HG03558 (cell line): ENCODE data around the gene EEPD1.
A peak's percentile ranks its signal among the peaks of the same experiment; 100 is the strongest.

Source experiments
- ATAC-seq: cut with Tn5 transposase; IDR thresholded peaks from one replicate; pipeline ENCODE4 v1.9.1; 2021; ENCODE audit warnings: moderate number of reproducible peaks; ENCODE audit not compliant: unreplicated experiment; ENCODE audit errors: extremely low read depth

The EEPD1 gene

DNA sequence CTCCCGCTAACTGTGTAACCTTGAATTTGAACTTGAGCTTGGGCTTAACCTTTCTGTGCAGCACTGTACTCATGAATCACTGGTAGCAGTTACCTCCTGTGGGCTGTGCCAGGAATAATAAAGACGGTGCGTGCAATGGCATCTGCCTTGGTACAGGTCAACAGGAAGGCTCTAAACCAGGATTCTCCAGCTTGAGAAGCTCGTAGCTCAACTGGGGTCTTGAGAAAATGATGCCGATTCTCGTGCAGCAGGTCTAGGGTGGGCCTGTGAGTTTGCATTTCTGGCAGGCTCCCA is 124.1 kb downstream of the EEPD1 start:
- ATAC-seq: no peak

DNA sequence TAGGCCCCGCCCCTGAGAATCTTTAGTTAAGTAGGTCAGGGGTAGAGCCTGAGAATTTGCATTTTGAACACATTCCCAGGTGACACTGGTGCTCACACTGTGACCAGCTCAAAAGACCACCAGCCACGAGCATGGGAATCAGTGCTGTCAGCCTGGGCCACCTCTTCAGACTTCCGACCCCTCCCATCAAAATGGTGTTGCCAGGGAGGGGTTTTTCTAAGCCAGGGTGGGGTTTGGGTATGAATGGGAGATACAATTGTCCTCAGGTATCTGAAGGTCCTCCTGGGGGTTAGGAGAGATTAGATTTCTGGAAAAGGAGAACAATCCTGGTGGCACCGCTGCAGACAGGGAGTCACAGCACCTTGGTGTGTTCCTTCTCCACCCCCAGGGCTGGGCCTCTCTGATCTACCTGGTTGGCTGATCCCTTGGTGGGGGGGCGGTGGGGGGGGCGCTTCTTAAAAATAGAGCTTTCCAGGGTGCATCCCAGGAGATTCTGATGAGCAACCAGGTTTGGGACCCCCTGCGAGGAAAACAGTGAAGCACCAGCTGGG is 125.1 kb downstream of the EEPD1 start:
- no peak for ATAC-seq

DNA sequence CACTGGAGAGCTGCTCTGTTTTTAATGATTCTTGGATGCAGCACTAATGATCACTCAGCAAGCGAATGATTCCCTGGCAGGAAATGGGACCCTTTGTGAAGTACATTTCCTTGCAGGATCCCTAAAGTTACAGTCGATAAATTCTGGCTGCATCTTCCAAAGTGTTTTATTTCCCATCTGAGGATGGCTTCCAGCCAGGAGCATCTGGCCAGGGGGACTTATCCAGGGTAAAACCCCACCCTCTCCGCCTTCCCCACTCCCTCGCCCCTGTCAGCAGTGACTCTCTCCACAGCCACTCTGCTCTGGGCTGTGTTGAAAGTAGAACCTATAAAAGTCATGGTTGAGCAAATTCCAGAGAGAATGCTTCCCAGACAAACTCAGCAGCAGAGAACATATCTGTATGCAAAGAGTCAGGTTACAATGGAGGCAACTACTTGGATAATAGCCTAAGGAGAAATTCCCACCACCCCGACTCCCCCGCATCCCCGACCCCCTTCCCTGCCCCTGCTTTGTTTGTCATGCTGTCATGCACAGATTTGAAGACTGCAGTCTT is 125.6 kb downstream of the EEPD1 start:
- no peak for ATAC-seq

DNA sequence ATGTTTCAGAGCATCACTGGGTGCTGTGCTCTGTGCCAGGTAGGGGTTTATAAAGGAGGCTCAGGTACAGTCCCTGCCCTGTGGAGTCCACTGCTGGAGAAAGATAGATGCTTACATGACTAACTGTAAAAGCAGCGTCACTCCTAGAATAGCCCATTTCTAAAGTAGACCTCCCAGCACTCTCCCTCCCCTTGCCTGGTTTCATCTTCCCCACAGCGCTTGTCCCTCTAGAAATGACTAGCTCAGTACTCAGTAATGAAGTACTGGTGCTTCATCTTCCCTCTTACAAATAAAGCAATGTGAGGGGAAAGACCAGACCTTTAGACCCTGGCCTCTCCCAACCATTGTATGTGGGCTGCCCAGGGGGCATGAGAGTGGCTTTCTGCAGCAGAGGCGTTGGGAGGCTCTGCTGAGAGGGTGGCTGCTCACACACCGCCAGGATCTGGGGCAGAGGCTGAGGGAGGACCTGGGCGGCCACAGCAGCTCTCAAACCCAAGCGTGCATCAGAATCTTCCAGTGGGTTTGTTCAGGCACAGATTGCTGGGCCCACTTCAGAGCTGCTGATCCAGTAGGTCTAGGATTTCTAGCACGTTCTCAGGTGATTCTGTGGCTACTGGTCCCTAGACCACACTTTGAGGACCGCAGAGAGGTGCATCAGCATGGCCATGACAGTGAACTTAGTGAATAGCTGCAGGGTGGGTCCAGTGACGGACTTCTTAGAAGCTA is 126.3 kb downstream of the EEPD1 start:
- peak; percentile 69 for ATAC-seq

DNA sequence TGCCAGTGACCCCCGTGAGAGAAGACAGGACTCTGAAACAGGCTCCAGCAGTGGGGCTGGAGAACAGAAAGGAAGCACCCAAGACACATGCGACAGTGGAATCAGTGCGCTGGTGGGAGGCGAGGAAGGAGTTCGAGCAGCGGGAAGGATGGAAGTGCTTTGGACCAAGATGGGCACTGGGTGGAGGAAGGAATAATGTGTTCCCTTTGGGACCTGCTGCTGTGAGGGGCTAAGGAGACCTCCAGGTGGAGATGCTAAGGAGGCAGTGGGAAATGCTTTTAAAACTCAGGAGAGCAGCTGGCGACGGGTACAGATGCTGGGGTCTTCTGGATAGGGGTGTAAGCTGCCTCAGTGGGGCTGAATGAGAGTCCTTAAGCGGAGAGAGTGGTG is 126.9 kb downstream of the EEPD1 start:
- ATAC-seq: no peak

DNA sequence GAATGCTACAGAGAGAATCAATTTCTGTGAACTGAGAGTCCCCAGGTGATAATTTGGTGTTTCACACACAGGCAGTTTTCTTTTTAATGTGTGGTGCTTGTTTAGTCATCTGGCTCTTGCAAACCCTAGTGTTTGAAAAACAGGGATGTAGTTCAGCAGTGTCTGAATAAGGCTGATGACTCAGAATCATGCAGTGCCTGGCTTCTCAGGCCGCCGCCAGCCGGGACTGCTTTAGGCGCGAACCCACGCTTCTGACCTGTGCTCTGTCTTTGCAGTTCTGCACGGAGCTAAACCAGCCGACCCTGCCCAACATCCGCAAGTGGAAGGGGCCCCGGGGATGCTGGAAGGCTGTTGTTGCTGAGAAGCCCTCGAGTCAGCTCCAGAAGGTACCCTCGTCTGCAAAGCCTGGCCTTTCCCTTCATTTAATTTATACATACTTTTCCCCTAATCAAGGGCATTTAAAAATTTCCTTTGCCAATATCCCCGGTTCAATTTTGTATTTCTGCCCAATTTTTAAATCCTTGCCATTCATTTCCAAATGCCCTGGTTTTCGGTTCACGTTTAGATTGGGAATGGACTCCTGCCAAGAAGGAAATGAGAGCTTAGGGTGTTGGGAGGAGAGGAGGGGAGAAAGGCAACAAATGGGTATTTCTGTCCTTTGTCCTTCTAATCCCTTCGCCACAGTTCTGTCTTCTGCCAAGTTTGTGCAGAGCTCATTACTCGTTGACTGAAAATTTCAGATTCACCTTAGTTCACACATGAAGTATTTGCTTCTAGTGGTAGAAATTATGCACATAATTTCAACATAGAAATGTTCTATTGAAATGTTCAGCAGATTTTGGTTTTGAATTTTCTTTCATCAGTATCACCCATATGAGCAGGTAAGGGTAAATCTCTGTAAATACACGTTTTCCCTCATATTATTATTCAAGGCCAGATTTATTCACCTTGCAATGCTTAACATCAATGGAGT is 128.1 kb downstream of the EEPD1 start:
- ATAC-seq: peak; percentile 28

DNA sequence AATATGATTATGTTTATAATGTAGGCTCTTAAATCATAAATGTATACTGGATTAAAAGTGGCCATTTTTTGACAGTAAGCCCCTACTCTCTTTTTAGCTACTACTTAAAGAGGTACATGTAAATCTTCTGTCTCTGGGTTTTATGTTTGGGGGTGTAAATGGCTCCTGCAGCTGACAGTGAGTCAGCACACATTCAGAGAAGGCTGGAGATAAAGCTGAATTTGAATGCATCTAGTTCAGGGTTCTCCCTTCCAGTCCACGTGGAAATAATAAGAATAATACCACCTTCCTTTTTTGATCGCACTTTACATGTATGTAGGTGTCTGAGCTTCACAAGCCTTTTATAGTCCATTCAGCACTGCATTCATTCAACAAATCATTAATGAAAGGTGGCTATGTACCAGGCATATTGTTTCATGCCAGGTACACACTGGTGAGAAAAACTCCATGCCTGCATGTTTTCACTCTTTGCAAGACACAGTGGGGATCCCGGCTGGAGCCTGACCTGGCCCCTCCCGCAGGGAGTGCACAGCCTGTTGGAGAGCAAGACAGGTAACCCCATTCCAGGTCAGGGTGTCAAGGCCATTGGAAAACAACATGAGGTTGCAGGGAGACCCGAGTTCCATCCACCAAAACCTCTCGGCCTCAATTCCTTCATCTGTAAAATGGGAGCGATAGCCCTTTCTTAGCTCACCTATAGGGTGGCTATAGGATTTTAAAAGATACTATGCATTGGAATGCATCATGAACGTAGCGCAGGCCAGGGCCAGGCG is 129.1 kb downstream of the EEPD1 start:
- ATAC-seq: no peak

DNA sequence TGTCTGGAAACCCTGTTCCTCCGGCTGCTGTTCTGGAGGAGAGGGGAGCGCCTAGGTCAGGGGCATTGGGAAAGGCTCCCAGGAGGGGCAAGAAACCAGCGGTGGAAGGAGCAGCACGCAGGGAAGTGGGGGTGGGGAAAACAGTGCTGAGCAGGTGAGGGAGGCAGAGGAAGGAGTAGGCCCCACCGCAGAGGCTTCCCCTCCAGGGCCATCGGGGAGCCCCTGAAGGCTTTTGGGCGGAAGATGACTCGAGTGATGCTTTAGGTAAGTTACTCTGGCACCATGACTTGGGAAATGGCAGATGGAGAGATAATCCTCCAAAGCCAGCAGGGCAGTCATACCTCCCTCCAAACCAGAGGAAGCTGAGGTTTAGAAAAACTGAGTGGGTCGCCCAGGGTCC is 130.1 kb downstream of the EEPD1 start:
- ATAC-seq: no peak

DNA sequence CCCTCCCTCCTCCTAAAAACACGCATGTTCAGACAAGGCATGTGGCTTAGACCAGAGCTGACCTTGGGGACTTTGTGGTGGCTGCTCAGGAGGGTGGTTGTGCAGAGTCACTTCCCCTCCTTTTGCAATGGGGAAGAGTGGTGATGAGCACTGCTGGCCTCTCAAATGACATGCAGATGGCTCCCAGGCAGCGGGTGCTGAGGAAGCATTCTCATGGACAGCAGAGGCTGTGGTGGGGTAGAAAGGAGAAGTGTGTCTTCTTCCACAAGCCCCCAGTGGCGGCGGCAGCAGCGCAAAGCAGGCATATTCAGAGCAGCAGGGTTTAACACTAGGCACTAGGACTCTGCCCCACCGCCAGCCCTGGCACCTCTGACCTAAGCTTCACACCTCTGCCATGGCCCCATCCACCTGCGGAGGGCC is 130.7 kb downstream of the EEPD1 start:
- no peak for ATAC-seq

DNA sequence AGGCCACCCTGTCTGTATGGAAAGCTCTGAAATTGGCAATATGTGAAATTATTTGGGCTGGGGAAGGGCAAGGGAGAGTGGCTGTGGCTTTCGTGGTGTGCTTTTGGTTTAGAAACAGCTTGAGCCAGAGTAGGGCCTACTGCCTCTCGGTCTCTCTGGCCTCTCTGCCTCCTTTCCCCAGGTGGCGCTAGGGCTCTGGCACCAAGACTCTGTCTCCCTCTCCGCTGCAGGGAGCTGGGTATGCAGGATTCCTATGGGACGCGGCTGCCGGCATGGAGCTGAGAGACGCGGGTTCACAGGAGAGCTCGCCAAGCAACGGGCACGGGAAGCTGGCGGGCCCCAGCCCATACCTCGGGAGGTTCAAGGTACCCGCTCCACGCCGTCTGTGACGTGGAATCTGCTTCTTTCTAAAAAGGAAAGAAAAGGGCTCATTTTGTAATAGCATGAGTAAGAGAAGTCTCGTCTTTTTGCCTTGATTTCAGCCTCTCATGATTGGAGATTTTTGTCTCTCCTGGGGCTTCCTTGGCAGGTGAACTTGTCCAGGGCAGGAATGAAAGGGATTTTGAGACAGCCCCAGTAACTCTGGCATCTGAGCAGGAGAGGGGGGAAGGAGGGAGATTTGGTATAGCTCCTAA is 131.5 kb downstream of the EEPD1 start:
- no peak for ATAC-seq

DNA sequence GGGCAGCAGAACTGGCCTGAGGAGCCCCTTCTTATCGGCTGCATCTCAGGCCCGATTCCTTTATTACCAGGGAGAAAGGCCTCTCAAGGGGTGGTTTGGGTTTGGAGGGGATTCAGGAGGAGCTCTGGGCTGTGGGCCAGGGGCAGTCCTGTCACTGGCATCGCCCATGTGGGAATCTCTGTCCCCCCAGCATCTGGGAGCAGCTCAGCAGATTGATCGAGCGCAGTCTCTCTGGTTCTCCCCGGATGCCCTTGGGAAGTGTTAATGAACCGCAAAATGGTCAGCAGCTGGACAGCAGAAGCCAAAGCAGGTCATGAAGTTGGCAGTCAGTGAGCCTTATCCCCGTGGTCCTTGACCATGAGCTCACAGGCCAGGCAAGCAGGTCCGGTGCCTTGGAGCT is 132.2 kb downstream of the EEPD1 start:
- ATAC-seq: no peak

DNA sequence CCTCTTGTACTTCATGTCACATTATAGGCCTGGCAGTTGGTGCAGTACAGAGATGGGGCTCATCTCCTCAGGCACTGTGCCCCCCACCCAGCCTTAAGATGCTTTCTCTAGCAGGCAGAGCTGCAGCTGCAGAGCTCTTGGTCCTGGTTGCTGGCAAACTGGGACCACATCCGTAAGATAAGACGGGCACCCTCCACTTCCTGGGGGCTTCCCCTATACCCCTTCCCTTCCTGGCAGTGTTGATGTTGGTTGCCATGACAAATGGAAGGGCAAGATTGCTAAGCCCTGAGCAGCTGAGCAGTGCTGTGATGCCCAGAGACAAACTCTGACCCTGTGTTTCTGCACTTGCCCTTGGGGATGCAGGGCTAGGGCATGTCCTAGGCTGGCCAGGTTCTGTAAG is 133.2 kb downstream of the EEPD1 start:
- no peak for ATAC-seq

DNA sequence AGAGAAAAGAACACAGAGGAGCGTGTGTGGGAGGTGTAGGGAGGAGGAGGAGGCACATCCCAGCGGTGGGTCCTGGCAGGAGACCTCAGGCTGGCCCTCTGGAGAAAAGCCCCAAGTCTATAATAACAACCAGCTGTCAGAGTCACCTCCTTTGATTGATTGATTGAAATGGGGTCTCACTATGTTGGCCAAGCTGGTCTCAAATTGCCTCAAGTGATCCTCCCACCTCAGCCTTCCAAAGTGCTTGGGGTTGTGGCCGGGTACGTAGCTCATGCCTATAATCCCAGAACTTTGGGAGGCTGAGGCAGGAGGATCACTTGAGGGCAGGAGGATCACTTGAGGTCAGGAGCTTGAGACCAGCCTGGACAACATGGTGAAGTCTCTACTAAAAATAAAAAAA is 133.6 kb downstream of the EEPD1 start:
- ATAC-seq: no peak

DNA sequence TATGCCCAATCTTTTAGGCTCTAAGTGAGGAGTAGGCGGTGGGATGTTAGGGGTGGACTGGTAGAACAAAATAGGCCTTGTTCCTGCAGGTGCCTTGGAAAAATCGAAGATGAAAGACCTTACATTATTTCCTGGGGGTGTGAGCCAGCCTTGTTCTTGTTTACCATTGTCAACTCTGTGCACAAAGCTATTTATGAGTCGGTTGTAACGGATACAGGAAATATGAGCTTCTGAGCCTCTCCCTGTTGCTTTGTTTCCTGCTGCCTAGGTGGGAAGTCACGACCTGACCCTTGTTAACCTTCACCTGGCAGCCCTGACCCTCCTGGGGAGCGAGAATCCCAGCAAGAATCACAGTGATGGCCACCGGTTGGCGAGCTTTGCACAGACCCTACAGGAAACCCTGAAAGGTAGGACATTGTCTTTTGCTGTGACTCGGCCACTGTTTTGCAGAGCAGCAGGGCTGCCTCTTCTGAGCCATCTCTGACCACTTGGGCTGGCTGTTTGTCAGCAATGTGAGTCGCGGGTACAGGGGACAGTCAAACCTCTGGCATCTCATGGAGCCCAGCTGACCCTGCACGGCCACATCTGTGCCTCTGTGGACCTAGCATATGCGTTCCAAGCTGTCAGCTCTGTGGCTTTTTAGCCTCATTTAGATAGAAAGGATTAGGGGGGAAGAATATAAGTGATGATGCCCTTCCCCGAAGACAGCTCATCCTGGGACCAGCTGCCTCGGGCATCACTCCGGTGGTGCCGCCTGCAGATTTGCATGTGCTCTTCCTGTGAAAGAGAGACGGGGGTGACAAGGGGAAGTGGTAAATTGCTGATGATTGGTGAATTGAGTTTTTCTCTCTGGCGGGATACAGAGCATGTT is 134.6 kb downstream of the EEPD1 start:
- no peak for ATAC-seq

DNA sequence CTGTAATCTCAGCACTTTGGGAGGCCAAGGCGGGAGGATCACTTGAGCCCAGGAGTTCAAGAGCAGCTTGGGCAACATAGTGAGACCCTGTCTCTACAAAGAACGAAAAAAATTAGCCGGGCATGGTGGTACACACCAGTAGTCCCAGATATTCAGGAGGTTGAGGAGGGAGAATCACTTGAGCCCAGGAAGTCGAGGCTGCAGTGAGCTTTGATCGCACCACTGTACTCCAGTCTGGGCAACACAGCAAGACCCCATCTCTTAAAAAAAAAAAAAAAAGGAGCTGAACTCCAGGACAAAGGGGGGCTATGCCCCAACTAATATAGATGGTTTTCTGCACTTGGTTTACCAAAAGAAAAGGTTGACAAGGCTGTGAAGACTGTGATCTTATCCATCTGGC is 135.4 kb downstream of the EEPD1 start:
- no peak for ATAC-seq

DNA sequence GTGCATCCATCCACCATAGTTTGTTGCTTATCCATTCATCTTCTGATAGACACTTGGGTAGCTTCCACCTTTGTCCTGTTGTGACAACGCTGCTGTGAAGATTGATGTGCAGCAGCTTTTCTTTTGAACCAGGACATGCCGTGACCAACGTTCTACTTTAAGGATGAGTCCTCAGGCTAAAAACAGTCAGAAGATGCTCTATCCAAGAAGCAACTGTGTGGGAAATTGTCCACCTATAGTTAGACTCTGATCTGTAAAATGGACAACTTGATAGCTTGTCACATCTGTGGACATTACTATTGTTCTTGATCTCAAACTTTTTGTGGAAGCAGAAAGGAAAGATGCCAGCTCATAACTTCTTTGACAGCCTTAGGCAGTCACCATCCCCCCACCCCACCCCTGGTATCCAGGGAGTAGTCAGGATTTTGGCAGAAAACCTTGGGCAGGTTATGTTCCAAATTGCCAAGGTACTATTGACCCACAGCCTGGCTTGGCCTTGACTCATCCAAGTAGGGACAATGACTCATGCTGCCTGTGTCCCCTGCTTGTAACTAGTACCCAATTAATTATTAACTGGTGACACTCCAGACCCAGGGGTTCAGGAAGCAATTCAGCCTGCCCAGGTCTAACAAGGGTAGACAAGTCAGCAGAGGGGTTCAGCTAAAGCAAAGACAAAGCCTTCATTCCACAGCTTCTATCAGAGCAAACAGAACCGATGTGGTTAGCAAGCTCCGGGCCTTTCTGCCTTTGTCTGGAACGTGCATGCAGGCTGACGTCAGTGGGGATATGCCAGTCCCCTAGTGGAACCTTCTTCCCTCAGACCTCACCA is 137.0 kb downstream of the EEPD1 start:
- no peak for ATAC-seq

DNA sequence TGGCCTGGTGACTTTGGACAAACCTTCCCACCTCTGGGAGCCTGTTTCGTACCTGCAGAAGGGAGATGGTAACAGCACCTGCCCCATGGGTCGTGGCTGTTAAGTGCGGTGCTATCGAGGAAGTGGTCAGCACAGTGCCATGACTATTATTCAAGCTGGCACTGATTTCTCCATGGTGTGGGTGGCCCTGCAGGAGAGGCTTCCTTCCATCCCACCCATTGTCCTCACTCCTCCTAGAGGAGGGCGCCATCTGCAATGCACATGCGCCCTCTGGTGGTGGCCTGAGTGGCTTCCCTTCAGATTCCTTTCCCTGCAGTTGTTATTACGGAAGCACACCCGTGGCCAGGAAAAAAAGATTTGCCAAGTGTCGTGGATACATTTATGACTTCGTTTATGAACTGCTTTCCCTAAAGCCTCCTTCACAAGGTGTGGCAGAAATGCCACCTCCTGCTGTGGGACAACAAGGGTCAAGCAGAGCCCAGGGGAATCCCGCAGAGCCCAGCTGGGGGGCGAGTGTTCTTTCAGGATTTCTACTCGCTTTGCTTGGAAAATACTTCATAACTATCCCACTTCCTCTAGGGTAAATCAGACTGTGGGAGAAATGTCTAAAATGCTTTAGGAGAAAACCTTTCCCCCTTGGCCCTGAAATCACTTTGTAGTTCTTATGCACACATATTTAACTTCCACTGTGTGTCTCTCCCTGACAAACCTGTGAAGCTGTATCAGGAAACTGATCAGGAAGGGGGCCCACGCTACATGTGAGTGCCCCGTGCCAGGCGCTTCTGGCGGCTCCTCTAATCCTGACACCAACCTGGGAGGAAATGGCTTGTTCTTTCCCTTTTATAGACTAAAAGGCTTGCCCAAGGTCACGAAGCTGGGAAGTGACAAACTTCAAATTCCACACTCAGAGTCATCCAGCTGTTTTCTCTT is 138.6 kb downstream of the EEPD1 start:
- peak; percentile 54 for ATAC-seq
